Loucy (cell line): Measurements from ENCODE around the gene PLCL2.

Experiments
- H2AFZ ChIP-seq: fragments of 200-600 bp; sonication (generic); 2 replicates; pipeline ENCODE4 v1.6.0; 2016; ENCODE audit warnings: antibody characterized with exemption, mild to moderate bottlenecking, low read length, moderate library complexity
- H3F3A ChIP-seq: fragments of 200-600 bp; 2 replicates; pipeline ENCODE4 v1.6.0; 2016; ENCODE audit warnings: antibody characterized with exemption, low read depth, mild to moderate bottlenecking
- H3K27me3 ChIP-seq: fragments of 200-600 bp; sonication (generic); 2 replicates; pipeline ENCODE4 v1.6.1; 2014; ENCODE audit warnings: low read length, mild to moderate bottlenecking; ENCODE audit not compliant: insufficient read depth, poor library complexity, severe bottlenecking
- H3K36me3 ChIP-seq: fragments of 200-600 bp; sonication (generic); 2 replicates; pipeline ENCODE4 v1.6.1; 2016; ENCODE audit warnings: low read length; ENCODE audit not compliant: insufficient read depth
- H3K4me1 ChIP-seq: fragments of 200-600 bp; sonication (generic); 2 replicates; pipeline ENCODE4 v1.5.1; 2014; ENCODE audit warnings: low read length, mild to moderate bottlenecking; ENCODE audit not compliant: insufficient read depth, poor library complexity, severe bottlenecking
- H3K4me2 ChIP-seq: fragments of 200-600 bp; sonication (generic); 2 replicates; pipeline ENCODE4 v1.6.0; 2014; ENCODE audit warnings: antibody characterized with exemption, low read length, low read depth, mild to moderate bottlenecking; ENCODE audit not compliant: poor library complexity, severe bottlenecking
- H3K4me3 ChIP-seq: fragments of 200-600 bp; sonication (generic); 2 replicates; pipeline ENCODE4 v1.5.1; 2014; ENCODE audit warnings: low read length, mild to moderate bottlenecking, mixed read lengths; ENCODE audit not compliant: poor library complexity, severe bottlenecking
- H3K79me2 ChIP-seq: fragments of 200-600 bp; sonication (generic); 2 replicates; pipeline ENCODE4 v1.6.1; 2014; ENCODE audit warnings: low read length; ENCODE audit not compliant: insufficient read depth
- H3K9ac ChIP-seq: fragments of 200-600 bp; sonication (generic); 2 replicates; pipeline ENCODE4 v1.6.0; 2014; ENCODE audit warnings: mild to moderate bottlenecking, low read depth, low read length, moderate library complexity; ENCODE audit not compliant: poor library complexity, severe bottlenecking
- H3K9me2 ChIP-seq: fragments of 200-600 bp; sonication (generic); replicated peaks from 2 replicates; pipeline ENCODE4 v1.6.1; 2016; ENCODE audit warnings: low read depth, low read length, mixed read lengths
- H3K9me3 ChIP-seq: fragments of 200-600 bp; sonication (generic); 2 replicates; pipeline ENCODE4 v1.6.1; 2014; ENCODE audit warnings: mild to moderate bottlenecking, antibody characterized with exemption, low read length, low read depth; ENCODE audit not compliant: insufficient read depth
- H4K20me1 ChIP-seq: fragments of 200-600 bp; sonication (generic); 2 replicates; pipeline ENCODE4 v1.6.0; 2014; ENCODE audit warnings: antibody characterized with exemption, low read length, mild to moderate bottlenecking; ENCODE audit not compliant: insufficient read depth, poor library complexity, severe bottlenecking
- EZH2phosphoT487 ChIP-seq: fragments of 200-600 bp; IDR thresholded peaks from 2 replicates; pipeline ENCODE4 v1.6.1; 2018; ENCODE audit warnings: antibody characterized with exemption, mild to moderate bottlenecking, moderate library complexity, borderline replicate concordance
- TF ChIP-seq, protein P1 (sequence below): fragments of 200-600 bp; sonication (generic); conservative IDR thresholded peaks from 2 replicates; pipeline ENCODE4 v1.5.1; 2014; ENCODE audit warnings: mild to moderate bottlenecking, antibody characterized with exemption, low read length

The PLCL2 gene

DNA sequence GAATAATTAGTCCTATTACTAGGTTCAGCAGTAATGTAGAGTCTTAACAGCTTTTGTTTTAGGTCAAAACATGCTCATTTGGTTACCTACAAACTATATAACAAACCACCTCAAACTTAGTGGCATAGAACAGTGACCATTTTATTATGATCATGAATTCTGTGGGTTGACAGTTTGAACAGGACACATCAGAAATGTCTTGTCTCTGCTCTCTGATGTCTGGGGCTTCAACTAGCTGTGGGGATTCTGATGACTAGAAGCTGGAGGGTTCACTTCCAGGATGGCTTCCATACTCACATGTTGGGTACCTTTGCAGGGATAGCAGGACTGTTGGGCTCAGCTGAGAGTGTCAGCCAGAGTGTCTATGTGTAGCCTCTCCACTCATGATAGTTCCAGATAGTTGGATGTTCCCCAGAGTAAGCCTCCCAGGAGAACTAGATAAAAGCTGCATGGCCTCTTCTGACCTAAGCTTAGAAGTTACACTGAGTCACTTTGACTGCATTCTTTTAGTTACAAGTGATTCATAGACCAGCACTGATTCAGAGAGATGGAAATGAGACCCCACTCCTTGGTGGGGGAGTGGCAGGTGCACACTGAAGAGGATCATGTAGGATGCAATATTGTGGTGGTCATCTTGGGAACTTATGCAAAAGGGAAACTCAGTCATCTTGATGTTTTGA lies 32.6 kb downstream of the PLCL2 start:
- TF ChIP-seq EZH2phosphoT487, result no peak
- TF ChIP-seq, protein P1, sequence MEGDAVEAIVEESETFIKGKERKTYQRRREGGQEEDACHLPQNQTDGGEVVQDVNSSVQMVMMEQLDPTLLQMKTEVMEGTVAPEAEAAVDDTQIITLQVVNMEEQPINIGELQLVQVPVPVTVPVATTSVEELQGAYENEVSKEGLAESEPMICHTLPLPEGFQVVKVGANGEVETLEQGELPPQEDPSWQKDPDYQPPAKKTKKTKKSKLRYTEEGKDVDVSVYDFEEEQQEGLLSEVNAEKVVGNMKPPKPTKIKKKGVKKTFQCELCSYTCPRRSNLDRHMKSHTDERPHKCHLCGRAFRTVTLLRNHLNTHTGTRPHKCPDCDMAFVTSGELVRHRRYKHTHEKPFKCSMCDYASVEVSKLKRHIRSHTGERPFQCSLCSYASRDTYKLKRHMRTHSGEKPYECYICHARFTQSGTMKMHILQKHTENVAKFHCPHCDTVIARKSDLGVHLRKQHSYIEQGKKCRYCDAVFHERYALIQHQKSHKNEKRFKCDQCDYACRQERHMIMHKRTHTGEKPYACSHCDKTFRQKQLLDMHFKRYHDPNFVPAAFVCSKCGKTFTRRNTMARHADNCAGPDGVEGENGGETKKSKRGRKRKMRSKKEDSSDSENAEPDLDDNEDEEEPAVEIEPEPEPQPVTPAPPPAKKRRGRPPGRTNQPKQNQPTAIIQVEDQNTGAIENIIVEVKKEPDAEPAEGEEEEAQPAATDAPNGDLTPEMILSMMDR, result no peak
- H3K4me3 ChIP-seq, result no peak overlapping the region
- no peaks in the 10 kb centered on the region for H3K9me2 ChIP-seq
- no peaks in the 10 kb centered on the region for H3F3A ChIP-seq
- peak overlapping the region; percentile 27 for H3K4me2 ChIP-seq
- H2AFZ ChIP-seq, result no peak overlapping the region
- H3K9ac ChIP-seq, result peak overlapping the region; percentile 10
- peaks cover 21% of the 10 kb centered on the region; the same call in 1 of the 2 replicates for H3K79me2 ChIP-seq
- no peaks in the 10 kb centered on the region for H3K27me3 ChIP-seq
- H3K36me3 ChIP-seq, result no peaks in the 10 kb centered on the region
- peaks cover 35% of the 10 kb centered on the region for H3K4me1 ChIP-seq
- no peaks in the 10 kb centered on the region for H4K20me1 ChIP-seq
- no peaks in the 10 kb centered on the region for H3K9me3 ChIP-seq

DNA sequence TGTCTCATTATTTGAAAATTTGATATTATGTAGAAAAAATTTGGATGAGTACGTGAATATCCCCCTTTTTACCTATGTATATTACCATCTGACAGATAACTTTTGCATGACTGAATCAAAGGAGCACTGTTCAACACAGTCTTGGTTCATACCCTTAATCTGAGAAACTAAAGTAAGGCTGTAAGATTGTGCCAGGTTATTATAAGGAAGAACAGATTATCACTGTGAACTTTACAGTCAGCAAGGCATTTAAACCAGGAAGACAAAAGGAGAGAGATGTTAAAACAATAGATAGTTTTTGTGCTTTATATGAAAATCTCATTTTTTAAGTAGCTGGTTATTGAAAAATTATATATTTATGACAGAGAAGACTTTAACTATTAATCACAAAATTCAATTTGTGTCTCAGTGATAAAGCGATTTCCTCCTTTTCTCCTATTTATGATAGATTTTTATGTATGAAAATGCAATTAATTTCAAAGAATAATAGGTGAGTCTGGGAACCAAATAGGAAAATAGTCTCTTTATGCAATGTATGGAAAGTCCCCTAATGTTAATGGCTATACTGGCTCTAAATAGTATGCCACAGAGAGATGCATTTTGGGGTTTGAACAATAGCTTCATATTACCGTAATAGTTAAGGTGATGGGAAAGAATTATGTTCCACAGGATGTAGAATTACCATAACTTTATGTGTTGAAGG lies 33.4 kb downstream of the PLCL2 start:
- H3K4me2 ChIP-seq, result no peak overlapping the region
- no peaks in the 10 kb centered on the region for H4K20me1 ChIP-seq
- H3K79me2 ChIP-seq, result peaks cover 21% of the 10 kb centered on the region; the same call in 1 of the 2 replicates
- H3K4me1 ChIP-seq, result peaks cover 35% of the 10 kb centered on the region
- TF ChIP-seq EZH2phosphoT487, result no peak
- TF ChIP-seq, protein P1, result no peak
- no peak overlapping the region for H3K9ac ChIP-seq
- H3F3A ChIP-seq, result no peaks in the 10 kb centered on the region
- no peaks in the 10 kb centered on the region for H3K36me3 ChIP-seq
- H2AFZ ChIP-seq, result no peak overlapping the region
- H3K9me3 ChIP-seq, result no peaks in the 10 kb centered on the region
- H3K4me3 ChIP-seq, result no peak overlapping the region
- no peaks in the 10 kb centered on the region for H3K9me2 ChIP-seq
- H3K27me3 ChIP-seq, result no peaks in the 10 kb centered on the region

- Histone ChIP-seq H3F3A (no peaks in the 10 kb centered on the region), H3K4me1 (peaks cover 35% of the 10 kb centered on the region), H3K79me2 (peaks cover 21% of the 10 kb centered on the region; the same call in 1 of the 2 replicates), H3K9me2 (no peaks in the 10 kb centered on the region), H3K36me3 (no peaks in the 10 kb centered on the region), H3K4me3 (no peak overlapping the region), H3K9ac (no peak overlapping the region), H3K9me3 (no peaks in the 10 kb centered on the region), H3K27me3 (no peaks in the 10 kb centered on the region), H3K4me2 (no peak overlapping the region), H4K20me1 (no peaks in the 10 kb centered on the region), H2AFZ (no peak overlapping the region)
- TF ChIP-seq, protein P1, result no peak
- no peak for TF ChIP-seq EZH2phosphoT487
Measured at GRCh38 chr3:16918683-16919025, 33.9 kb downstream of the PLCL2 start.
